NCI-H2227 treated with DMSO at 0.1 percent for 48 hours (cell line): ENCODE results near the gene NDUFA11.

Experiments used
- DNase-seq: peaks from one replicate; lab custom pipeline; 2025; lab: John Stamatoyannopoulos, UW

NDUFA11 gene

GRCh38 chr19:5903624-5904351 lies at the start of gene NDUFA11:
NDUFA11 (minus strand) TSS chr19:5903790; CDS start chr19:5903708, 82 bp downstream.
- DNase-seq: peak; percentile 96

- no peak for DNase-seq
Observed at GRCh38 chr19:5953030-5953589, 49.5 kb upstream of the NDUFA11 start.

DNA sequence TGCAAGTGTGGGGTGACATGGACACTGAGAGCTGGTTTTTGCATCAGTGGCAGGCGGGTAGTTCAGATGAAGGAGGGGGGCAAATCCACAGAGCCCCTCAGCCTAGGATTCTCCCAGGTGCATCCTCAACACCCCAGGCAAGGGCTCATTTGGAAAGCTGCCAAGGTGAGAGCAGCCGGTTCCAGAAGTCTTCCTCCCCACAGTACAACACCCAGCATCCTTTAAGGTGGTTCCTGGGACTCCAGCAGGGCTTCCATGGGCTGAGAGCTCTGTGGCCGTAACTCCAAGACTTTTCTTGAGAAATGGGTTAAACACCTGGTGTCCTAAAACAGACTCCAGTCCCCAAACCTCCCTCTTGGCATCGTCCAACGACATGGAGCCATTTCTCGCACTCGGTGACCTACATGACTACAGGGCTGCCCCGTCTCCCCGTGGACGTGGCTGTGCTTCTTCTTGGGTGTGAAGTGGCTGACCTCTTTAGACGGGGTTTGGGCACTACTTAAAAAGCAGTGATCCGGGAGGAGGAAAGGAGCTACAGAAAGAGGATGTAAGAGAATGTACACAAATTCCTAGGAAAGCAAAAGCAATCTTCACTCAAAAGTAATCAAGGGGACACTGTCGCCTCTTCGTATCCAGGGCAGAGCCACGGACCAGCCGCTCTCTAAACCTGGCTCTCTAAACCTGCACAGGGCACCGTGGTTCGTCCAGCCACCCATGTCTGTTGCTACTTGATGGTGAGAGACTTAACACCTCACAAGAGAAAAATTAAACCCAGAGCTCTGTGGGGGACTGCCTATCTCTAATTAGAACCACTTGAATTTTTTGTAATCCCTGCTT lies 48.8 kb upstream of the NDUFA11 start:
- no peak for DNase-seq

DNA sequence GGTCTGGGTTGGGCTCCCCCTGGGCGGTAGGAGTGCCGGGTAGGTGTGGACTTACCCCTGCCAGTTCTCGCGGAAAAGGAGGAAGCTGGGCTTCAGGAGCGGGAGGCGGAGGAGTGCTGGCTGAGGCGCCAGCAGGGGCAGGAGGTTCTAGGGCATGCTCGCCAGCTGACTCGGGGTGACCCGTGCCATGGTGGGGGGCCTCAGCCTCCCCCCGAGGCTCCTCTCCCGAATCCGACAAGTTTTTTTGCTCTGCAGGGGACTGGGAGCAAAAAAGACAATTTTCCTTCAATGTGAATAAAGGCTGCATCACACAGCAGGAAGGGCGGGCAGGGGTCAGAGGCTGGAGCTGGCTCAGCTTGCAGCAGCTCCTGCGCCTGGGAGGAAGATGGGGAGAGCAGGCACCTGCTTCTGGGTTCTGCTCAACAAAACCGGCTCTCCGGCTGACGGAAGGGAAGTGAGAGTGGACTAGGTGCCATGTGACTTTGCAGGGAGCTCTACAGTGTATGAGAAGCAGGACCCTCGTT lies 47.8 kb upstream of the NDUFA11 start:
- DNase-seq: no peak

DNA sequence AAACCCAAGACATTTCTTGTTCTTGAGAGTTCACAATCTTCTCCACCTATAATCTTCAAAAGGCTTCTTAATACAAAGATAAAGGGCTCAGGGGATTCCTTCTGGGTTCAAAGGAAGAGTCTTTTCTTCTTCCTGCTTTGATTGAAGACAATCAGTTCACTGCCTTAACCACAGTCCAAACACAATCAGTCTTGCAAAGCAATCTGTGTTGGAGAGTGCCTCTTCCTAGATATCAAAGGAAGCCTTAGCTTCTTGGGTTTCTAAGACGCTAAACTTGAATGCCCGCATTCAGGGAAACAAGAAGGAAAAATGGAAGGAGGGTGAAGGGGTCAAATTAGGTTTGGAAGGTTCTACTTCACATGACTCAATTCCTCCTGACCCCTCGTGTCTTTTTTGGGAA lies 47.2 kb upstream of the NDUFA11 start:
- DNase-seq: no peak

GRCh38 chr19:5949792-5950305 lies 46.3 kb upstream of the NDUFA11 start:
- no peak for DNase-seq

GRCh38 chr19:5948752-5949564 lies 45.4 kb upstream of the NDUFA11 start:
- no peak for DNase-seq

DNA sequence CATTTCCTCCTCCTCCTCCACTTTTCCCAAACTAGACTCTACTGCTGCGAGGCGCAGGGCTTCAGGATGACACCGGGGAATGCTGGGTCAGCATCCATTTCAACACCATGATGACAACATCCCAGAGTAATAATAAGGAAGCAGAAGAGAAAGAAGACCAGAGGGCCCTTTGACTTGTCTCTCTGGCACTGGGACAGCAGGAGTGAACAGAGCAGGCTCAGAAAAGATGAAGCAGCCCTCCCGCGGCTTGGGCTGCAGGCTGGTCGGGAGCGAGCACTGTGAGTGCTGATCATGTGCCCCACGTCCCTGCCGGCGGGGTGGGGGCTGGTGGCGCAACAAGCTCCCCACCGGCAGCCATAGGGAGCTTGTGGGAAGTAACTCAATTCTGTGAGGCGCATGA lies 43.8 kb upstream of the NDUFA11 start:
- DNase-seq: no peak

DNA sequence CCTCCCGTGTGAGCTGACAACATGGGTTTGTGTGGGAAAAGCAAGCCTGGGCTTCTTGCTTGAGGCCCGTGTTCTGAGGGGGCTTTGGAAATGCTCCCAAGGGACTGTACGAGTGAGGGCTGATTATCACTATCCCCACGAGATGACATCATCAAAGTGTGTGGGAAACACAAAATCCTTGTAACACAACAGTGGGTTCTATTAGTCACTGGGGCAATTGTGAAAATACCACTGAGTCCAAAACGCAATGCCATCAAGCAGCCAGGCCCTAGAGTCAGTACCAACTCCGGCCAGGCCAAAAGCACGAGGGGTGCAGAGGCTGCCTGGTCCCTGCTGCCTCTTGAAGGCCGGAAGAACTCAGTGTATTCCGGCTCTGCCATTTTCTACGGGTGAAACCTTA lies 40.0 kb upstream of the NDUFA11 start:
- DNase-seq: no peak

GRCh38 chr19:5943045-5943444 lies 39.5 kb upstream of the NDUFA11 start:
- no peak for DNase-seq

DNA sequence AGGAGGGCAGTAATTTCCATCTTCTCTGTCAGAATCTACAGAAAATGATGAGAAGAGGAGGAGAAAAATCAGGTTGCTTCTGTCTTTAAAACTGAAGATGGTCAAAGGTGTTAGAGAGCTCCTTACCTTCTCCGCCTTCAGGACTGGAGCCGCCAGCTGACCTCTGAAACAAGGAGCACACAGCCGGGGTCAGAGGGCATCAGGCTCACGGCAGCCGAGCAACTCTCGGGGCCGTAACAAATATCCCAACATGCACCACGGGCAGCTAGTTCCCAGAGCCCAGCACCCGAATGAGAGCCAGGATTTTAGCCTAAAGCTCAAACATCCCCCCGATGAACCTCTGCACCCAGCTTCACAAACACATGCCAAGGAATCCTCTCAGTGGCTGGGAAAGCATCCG lies 38.1 kb upstream of the NDUFA11 start:
- no peak for DNase-seq

DNA sequence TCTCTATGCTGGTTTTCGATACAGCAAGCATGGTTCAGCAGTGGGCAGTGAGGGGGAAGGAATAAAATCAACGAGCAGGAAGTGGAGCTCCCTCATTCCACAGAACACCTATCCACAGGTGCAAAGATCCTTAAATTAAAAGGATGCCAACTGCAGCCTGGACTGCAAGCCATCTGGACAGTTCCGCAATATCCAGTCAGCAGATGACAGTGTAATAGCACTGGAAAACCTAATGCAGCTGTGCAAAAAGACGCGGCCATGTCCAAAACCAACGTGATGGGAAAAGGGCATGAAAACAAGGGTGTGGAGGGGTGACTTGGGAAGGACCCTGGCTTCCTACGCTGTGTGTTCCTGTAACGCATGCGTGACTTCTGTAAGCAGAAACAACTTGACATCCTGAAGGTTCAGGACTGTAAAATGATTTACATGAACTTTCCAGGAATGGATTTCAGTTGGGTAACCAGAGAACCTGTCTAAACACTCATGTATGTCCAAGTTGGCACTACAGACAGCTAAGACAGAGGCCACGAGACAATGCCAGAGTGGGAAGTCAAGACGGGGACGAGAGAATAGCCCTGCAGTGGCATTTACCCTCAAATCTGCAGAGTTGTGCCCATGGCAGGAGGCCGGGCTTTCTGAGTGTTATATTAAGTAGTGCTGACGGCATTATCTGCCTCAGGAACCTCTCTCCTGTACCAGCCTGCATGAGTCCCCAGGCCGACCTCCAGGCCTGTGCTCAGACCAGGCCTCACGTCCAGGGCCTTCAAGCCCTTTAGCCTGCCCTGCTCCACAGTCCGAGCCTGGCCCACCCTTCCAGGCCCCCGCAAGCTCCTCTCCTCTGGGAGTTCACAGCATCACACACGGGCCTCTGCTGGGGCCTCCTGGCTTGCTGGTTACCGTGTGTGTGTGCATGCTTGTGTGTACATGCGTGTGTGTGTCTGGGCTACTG lies 36.9 kb upstream of the NDUFA11 start:
- DNase-seq: no peak

DNA sequence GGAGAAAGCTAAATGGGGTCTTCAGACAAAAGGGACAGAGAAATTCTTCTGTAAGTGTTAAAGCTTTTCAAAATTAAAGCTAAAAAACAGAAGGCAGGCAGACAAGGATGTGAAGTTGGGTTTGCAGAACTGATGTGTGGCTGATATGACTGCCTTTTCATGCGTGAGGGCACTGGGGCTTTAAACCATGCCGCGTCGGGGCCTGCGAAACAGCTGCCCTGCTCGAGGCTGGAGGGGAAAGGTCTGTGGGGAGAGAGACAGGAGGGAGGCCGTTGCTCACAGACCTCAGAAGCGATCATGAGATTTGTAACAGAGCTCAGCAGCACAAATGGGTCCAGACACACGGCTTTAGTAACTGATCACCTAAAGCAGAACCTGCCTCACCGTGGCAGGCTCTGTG lies 34.0 kb upstream of the NDUFA11 start:
- DNase-seq: no peak

GRCh38 chr19:5936292-5936592 lies 32.7 kb upstream of the NDUFA11 start:
- DNase-seq: no peak

- DNase-seq: no peak
Observed at GRCh38 chr19:5935473-5936291, 32.1 kb upstream of the NDUFA11 start.

DNA sequence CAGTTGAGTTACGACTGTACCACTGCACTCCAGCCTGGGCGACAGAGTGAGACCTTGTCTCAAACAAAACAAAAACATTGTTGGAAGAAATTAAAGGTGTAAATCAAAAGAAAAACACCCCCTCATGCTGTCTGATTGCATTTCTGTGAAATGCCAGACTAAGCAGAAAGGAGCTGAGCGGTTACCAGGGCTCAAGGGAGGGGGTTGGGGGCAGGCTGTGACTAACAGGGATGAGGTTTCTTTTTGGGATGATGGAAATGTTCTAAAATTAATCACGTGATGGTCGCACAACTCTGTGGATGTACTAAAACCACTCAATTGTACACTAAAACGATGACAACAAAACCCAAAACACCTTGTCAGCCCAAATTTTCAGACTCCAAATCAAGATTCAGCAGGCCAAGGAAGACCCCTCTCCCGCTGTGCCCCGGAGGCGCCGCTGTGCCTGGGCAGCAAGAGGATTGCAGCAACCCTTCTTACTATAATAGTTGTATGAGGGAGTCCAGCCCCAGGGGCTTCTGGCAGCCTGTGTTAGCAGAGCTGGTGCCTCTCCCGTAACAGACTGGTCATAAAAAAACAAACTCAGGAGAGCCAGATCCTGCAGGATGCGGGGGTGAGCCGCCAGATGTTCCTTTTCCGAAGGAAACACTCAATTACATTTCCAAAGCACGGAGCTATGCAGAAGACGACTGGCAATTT lies 31.3 kb upstream of the NDUFA11 start:
- DNase-seq: peak; percentile 50

- no peak for DNase-seq
Observed at GRCh38 chr19:5934069-5934401, 30.4 kb upstream of the NDUFA11 start.

DNA sequence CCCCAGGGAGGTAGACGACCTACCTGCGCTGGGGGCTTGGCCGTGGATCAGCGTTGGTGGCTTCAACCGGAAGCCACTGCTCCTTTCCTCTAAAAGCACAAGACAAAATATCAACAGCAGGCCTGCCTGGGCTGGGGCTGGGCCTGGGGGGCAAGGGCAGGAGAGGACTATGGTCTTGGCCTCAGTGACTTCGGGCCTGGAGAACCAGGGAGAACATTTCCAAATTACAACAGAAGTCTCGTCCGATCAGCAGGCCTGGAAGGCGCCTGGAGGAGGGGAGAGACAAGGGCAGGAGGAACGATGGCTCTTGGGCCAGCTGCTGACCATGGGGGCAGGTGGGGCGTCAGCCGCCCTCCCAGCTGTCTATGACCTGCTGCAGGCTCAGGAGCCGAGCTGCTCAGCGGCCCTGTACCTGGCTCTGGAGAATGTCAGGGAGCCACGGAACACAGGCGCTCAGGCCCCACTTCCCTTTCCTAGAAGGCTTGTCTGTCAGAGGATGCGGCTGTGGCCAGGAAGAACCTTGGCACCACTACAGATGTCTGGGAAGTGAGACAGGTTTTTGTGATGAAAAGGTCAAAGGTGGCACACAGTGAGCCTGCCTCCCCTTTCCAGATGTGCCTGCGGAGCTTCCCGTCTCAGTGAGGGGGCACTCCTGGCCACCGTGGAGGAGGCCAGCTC lies 29.9 kb upstream of the NDUFA11 start:
- no peak for DNase-seq
